Measurements from ENCODE around the gene MFN1.

DNA sequence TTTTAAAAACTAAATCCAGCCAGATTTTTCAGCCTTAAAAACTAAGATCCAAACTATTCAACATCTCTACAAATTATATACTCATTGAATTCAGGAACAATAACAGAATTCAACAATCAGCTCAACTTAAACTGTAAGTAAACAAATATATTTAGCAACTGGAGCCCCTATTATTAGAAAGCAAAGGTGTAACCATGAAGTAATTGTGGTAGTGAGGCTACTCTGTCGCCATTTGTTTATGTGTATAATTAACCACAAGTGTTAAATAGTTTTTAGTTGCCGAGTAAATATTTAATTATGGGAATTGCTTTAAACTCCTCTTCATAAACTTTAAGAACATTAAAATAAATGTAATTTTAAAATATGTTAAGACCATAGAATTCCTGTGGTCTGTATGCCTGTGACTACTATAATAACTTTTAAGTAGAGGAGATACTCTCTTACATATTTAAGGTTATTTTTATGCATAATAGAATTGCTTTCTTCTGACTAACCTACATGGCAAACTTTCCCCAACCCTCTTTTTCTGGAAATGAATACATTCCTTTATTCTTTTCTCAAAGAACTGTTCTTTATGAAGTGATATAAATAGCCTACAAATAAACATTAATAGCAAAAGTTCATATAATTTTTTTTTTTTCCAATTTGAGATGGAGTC lies 51.2 kb downstream of the MFN1 start:
- TF ChIP-seq, protein P1, sequence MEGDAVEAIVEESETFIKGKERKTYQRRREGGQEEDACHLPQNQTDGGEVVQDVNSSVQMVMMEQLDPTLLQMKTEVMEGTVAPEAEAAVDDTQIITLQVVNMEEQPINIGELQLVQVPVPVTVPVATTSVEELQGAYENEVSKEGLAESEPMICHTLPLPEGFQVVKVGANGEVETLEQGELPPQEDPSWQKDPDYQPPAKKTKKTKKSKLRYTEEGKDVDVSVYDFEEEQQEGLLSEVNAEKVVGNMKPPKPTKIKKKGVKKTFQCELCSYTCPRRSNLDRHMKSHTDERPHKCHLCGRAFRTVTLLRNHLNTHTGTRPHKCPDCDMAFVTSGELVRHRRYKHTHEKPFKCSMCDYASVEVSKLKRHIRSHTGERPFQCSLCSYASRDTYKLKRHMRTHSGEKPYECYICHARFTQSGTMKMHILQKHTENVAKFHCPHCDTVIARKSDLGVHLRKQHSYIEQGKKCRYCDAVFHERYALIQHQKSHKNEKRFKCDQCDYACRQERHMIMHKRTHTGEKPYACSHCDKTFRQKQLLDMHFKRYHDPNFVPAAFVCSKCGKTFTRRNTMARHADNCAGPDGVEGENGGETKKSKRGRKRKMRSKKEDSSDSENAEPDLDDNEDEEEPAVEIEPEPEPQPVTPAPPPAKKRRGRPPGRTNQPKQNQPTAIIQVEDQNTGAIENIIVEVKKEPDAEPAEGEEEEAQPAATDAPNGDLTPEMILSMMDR (IDR thresholded peaks at IDR 0.05) = no peak
- no peak for TF ChIP-seq POLR2A (IDR thresholded peaks at IDR 0.05)

All from right lobe of liver (tissue), 4 donors.